GM12873 (cell line): ENCODE data around the gene HMG20A.

ENCODE experiments used
- TF ChIP-seq, protein P1 (sequence below): IDR thresholded peaks from 2 replicates; pipeline ENCODE4 v1.5.1; 2012; ENCODE audit warnings: low read depth, mild to moderate bottlenecking, moderate library complexity, low read length, control low read depth; ENCODE audit not compliant: insufficient read depth; ENCODE audit errors: missing control alignments

The HMG20A gene

DNA sequence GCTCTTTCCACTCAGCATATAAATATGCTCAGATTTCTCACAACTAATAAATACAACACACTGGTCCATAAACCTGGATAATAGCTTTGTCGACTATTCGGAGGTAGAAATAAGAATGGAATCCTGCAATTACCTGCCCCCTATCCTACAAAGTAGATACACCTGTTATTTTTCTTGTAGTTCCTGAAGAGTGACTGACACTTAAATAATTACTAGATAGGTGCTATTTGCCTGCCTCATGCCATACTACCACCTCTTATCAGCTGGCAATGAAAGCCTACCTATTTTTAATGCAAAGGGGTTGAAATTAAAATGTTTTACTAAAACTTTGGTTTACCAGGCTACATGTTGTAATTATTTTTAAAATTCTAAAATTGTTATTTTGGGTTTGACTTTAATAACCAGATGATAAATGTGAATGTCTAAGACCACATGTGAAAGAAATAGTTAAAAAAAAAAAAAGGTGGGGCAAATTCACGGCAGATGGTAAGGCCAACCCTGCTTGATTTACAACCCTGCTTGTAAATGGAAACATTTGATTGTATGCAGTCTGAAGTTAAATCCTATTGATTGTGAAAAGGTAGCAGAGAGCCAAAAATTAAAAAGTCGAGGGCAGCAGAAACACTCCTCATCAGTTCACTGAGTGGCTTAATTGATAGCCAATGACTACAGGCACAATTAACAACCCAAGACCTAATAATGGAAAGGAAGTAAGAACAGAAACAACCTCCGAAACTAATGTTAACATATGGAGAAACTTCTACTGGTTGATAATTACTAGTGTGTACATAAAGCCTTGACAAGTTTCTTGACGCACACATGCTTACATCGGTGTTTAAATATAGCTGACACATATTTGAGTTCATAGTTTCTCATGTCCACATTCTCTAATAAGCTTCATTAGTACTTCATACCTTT, 9.7 kb upstream of the HMG20A start:
- TF ChIP-seq, protein P1, sequence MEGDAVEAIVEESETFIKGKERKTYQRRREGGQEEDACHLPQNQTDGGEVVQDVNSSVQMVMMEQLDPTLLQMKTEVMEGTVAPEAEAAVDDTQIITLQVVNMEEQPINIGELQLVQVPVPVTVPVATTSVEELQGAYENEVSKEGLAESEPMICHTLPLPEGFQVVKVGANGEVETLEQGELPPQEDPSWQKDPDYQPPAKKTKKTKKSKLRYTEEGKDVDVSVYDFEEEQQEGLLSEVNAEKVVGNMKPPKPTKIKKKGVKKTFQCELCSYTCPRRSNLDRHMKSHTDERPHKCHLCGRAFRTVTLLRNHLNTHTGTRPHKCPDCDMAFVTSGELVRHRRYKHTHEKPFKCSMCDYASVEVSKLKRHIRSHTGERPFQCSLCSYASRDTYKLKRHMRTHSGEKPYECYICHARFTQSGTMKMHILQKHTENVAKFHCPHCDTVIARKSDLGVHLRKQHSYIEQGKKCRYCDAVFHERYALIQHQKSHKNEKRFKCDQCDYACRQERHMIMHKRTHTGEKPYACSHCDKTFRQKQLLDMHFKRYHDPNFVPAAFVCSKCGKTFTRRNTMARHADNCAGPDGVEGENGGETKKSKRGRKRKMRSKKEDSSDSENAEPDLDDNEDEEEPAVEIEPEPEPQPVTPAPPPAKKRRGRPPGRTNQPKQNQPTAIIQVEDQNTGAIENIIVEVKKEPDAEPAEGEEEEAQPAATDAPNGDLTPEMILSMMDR: no peak

DNA sequence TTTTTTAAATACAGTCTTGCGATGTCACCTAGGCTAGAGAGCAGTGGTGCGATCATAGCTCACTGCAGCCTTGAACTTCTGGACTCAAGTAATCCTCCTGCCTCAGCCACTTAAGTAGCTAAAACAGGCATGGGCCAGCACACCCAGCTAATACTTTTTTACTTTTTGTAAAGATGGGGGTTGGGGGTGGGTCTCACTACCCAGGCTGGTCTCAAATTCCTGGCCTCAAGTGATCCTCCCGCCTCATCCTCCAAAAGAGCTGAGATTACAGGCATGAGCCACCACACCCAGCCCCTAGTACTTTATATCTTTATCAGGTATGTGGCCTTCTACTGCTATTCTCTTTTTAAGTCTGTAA, 9.1 kb upstream of the HMG20A start:
- TF ChIP-seq, protein P1: no peak

DNA sequence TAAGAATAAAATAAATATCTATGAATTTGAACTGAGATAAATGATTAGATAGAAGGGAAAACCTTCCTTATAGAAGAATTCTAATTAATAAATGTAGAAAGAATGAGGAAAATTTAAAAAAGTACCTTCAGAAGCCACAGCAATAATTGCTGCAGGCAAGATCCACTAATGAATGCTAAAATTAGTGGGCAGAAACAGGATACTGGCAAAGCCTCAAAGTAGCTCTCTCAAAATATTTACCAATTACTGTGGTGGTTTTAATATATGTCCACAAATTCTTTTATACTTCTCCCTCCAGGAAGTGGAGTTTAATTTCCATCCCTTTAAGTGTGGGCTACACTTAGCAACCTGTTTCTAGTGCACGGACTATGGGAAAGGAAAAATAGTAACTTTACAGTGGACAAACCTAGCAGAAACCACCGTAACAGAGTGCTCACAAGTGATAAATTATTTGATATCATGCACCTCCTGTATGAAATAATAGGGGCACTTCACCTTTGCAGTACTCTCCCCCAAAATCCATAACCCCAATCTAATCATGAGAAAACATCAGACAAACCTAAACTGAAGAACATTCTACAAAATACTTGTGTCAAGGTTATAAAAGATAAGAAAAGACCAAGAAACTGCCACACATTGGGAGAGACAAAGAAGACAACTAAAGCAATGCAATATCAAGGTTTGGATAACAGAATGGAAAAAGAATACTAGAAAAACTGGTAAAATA, 7.6 kb upstream of the HMG20A start:
- TF ChIP-seq, protein P1: no peak

DNA sequence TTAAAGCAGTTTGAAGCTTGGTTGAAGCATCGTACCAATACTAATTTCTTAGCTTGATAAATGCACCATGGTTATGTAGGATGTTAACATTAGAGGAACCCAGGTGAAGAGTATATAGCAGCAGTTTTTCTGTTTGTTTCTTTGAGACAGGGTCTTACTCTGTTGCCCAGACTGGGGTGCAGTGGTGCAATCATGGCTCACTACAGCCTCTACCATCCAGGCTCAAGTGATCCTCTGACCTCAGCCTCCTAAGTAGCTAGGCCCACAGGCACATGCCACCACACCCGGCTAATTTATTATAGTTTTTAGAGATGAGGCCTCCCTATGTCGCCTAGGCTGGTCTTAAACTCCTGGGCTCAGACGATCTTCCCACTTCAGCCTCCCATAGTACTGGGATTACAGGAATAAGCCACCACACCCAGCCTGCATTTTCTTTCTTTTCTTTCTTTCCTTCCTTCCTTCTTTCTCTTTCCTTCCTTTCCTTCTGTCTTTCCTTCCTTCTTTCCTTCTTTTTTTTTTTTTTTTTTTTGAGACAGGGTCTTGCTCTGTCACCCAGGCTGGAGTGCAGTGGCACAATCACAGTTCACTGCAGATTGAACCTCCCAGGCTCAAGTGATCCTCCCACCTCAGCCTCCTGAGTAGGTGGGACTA, 6.9 kb upstream of the HMG20A start:
- TF ChIP-seq, protein P1: no peak

DNA sequence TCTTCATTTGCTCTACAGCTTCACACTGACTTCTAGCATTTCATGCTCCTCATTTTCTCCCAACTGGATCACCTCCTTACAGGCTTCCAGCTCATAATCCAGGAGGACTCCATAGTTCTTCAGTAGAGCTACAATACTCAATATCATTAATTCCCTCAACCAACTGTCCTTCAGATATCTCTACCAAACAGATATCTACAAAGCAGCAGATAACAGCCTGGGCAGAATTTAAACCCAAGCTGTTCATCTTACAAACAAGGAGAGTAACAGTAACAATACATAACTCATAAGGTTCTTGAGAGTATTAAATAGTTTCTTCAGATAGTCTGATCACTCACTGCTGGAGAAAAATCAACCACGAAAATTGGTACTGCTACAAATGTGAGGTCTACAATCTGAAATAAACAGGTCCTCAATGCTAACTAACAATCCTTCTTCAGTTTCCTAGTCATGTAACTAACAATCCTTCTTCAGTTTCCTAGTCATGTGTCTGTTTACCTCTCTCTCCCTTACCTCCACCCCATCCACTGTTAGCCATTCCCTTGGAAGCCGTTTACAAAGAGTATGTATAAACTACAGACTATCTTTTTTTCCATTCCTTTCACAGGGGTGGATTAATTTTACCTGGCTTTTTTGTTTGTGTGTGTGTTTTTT, 5.8 kb upstream of the HMG20A start:
- TF ChIP-seq, protein P1: no peak

DNA sequence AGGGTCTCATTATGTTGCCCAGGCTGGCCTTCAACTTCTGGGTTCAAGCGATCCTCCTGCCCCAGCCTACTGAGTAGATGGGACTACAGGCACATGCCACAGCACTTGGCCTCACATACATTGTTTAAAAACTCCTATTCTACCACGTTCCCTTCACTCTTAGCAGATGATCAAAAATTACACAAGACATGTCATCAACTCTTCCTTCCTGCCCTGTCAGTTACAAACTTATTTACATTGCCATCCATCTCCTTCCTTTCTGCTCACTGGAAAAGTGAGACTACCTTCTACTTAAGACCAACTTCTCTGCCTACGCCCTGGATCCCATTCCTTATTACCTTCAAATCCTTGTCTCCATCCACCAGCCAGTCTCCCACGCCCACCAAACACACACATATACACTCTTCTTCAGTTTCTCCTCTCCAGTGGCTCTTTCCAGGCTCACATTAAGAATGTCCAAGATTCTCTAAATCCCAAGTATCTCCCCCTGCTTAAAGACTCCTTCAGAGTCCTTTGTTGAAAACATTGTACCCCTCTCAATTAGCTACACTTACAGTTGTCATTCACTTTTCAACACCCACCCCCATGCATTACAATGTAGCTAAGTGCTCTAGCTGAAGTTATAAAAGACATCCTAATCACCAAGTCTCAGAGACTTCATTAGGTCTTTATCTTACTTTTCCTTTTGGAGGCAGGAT, 5.1 kb upstream of the HMG20A start:
- TF ChIP-seq, protein P1: no peak
